NB4 (cell line): Measurements from ENCODE around the gene ZNF598.

ENCODE experiments used
- MYC ChIP-seq: IDR thresholded peaks from 2 replicates; pipeline ENCODE4 v1.6.1; 2011; ENCODE audit warnings: low read depth, low read length
- POLR2A ChIP-seq: IDR thresholded peaks from 2 replicates; pipeline ENCODE4 v1.6.1; 2011; ENCODE audit warnings: mild to moderate bottlenecking; ENCODE audit not compliant: insufficient read length; ENCODE audit errors: extremely low read depth
- TF ChIP-seq, protein P1 (sequence below): IDR thresholded peaks from 2 replicates; pipeline ENCODE4 v1.6.1; 2011; ENCODE audit warnings: low read depth, low read length
- TF ChIP-seq, protein P2 (sequence below): IDR thresholded peaks from one replicate; pipeline ENCODE4 v1.5.1; 2012; ENCODE audit warnings: low read depth, low read length

DNA sequence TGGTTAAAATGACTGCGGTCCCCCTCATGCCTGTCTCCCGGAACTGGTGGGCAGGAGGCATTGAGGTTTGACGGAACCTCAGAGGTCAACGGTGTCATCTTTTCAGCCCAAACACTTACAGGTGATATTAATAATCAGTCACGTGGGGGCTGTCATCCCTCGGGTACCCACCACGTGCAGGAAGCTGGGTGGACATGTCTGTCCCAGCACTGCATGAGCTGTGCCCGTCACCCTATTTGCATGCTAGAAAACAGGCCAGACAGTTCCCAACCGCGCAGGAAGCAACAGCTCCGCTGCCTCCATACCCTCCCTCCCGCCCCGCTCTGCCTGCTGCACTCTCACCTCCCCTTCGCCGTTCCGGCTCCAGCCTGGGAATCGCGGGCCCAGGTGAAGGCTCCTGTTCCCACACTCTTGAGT is 18.5 kb downstream of the ZNF598 start:
- no peak for TF ChIP-seq POLR2A
- TF ChIP-seq, protein P1, sequence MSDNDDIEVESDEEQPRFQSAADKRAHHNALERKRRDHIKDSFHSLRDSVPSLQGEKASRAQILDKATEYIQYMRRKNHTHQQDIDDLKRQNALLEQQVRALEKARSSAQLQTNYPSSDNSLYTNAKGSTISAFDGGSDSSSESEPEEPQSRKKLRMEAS, result peak; percentile 30; the same call in 1 of the 2 replicates
- TF ChIP-seq, protein P2, sequence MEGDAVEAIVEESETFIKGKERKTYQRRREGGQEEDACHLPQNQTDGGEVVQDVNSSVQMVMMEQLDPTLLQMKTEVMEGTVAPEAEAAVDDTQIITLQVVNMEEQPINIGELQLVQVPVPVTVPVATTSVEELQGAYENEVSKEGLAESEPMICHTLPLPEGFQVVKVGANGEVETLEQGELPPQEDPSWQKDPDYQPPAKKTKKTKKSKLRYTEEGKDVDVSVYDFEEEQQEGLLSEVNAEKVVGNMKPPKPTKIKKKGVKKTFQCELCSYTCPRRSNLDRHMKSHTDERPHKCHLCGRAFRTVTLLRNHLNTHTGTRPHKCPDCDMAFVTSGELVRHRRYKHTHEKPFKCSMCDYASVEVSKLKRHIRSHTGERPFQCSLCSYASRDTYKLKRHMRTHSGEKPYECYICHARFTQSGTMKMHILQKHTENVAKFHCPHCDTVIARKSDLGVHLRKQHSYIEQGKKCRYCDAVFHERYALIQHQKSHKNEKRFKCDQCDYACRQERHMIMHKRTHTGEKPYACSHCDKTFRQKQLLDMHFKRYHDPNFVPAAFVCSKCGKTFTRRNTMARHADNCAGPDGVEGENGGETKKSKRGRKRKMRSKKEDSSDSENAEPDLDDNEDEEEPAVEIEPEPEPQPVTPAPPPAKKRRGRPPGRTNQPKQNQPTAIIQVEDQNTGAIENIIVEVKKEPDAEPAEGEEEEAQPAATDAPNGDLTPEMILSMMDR, result no peak
- TF ChIP-seq MYC, result no peak
